HG03175 (cell line): Measurements from ENCODE around the gene MAZ.
"Not testable (repeated sequence)": the region's sequence is repeated elsewhere in the genome, so short reads cannot be mapped to it uniquely, and the experiment has no call there.

Experiments
- ATAC-seq: cut with Tn5 transposase; IDR thresholded peaks from one replicate; pipeline ENCODE4 v1.9.1; 2021; ENCODE audit warnings: mild to moderate bottlenecking, moderate library complexity; ENCODE audit not compliant: unreplicated experiment

Gene MAZ

GRCh38 chr16:29784157-29784556 lies 22.2 kb upstream of the MAZ start:
- no peak for ATAC-seq

- no peak for ATAC-seq
Observed at GRCh38 chr16:29784901-29785500, 21.3 kb upstream of the MAZ start.

GRCh38 chr16:29787155-29787554 lies 19.2 kb upstream of the MAZ start:
- not testable (repeated sequence) for ATAC-seq

GRCh38 chr16:29789775-29790182 lies 16.6 kb upstream of the MAZ start:
- no peak for ATAC-seq

- peak; percentile 91 for ATAC-seq
Observed at GRCh38 chr16:29790183-29790948, 16.0 kb upstream of the MAZ start, which contains the start of gene KIF22. KIF22 (plus strand) TSS chr16:29790751; CDS start chr16:29790760, 9 bp downstream.

- no peak for ATAC-seq
Observed at GRCh38 chr16:29790949-29791844, 15.1 kb upstream of the MAZ start.

GRCh38 chr16:29791845-29792807 lies 14.2 kb upstream of the MAZ start:
- no peak for ATAC-seq

GRCh38 chr16:29793153-29793552 lies 13.2 kb upstream of the MAZ start:
- not testable (repeated sequence) for ATAC-seq

GRCh38 chr16:29794231-29794710 lies 12.1 kb upstream of the MAZ start:
- ATAC-seq, result no peak

GRCh38 chr16:29802416-29802935 lies 3.9 kb upstream of the MAZ start:
- no peak for ATAC-seq

GRCh38 chr16:29804020-29804419 lies 2.3 kb upstream of the MAZ start:
- no peak for ATAC-seq

GRCh38 chr16:29804455-29805231 lies 1.7 kb upstream of the MAZ start:
- no peak for ATAC-seq

GRCh38 chr16:29805232-29806098 lies 864 bp upstream of the MAZ start:
- ATAC-seq, result peak; percentile 56

GRCh38 chr16:29806641-29807425 lies 504 bp downstream of the MAZ start:
- ATAC-seq, result no peak

GRCh38 chr16:29807426-29808218 lies 1.3 kb downstream of the MAZ start:
- no peak for ATAC-seq

- no peak for ATAC-seq
Observed at GRCh38 chr16:29808219-29808900, 2.0 kb downstream of the MAZ start.
